K562 treated with DMSO at 1 percent for 48 hours (cell line): ENCODE results near the gene FOLR1. TPM values are rescaled to one million over a fixed set of nuclear protein-coding genes. Genes with fewer than 3 reads are reported as not detected.

Experiments
- total RNA-seq: library from RNA; unstranded; fragments of 300-600 nt; gene quantifications from 2 replicates; pipeline ENCODE4 v1.2.3, GENCODE V29; 2022; ENCODE audit warnings: low replicate concordance; ENCODE audit errors: extremely low read depth

FOLR1 gene
- total RNA-seq = not detected in 2 replicates

DNA sequence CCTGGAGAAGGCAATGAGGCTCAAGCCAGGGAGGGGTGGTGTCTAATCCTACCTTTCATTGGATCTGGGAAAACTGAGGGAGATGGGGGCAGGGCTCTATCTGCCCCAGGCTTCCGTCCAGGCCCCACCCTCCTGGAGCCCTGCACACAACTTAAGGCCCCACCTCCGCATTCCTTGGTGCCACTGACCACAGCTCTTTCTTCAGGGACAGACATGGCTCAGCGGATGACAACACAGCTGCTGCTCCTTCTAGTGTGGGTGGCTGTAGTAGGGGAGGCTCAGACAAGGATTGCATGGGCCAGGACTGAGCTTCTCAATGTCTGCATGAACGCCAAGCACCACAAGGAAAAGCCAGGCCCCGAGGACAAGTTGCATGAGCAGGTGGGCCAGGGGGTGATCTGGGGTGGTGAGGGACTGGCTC is at the start of gene FOLR1:
FOLR1 (plus strand) TSS at position 180 of the 421 bp plus-strand sequence; CDS start at position 214, 34 bp downstream.

DNA sequence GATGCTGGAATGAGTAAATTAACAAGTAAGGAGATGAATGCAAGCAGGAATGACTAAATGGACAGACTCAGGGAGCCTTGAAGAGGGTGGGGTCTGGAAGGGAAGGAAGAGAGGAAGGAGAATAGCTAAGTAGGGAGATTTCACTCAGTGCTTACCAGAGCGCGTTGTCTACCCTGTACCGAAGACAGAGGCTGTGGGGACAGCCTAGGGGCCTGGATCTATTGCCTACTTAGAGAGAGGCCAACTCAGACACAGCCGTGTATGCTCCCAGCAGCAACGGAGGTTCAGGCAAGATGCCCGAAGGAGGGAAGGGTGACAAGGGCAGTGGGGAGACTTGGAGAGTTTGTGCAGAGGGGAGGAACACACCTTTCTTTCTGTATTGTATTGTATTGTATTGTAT is 24.7 kb downstream of the FOLR1 start, which contains the start of gene FOLR2:
FOLR2 (plus strand) TSS at position 157 of the 400 bp plus-strand sequence. CDS start 1,791 bp downstream, outside the sequence.

DNA sequence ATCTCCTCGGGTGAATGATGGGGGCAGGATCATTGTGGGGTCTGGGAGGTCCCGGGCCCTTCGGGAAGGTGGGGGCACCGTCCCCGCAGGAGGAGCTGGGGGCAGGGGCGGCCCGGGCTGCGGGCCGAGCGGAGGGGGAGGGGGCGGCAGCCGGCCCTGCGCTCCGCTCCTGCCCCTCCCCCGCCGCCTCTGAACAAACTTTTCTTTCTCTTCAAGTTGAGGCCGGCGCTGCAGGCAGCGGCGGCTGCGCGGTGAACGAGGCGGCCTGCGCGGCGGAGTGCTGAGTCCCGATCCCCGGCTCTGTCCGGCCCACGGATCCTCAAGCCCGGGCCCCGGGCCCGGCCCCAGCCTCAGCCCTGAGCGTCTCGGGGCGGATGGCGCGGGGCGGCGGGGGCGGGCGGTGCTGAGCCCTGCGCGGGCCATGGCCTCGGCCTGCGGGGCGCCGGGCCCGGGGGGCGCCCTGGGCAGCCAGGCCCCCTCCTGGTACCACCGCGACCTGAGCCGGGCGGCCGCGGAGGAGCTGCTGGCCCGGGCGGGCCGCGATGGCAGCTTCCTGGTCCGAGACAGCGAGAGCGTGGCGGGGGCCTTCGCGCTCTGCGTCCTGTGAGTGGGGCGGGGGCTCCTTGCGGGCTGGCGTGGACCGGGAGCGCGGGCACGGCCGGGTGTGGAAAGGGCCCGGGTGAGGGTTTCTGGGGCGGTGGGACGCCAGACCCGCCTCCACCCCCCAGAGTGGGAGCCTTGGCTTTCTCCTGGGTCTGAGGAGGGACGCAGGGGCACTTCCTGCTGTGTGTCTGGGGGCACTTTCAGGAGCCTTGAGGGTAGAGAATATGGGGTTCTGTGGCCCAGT is 32.8 kb downstream of the FOLR1 start, which contains the start of gene INPPL1:
INPPL1 (plus strand) TSS at position 204 of the 847 bp plus-strand sequence; CDS start at position 422, 218 bp downstream.

DNA sequence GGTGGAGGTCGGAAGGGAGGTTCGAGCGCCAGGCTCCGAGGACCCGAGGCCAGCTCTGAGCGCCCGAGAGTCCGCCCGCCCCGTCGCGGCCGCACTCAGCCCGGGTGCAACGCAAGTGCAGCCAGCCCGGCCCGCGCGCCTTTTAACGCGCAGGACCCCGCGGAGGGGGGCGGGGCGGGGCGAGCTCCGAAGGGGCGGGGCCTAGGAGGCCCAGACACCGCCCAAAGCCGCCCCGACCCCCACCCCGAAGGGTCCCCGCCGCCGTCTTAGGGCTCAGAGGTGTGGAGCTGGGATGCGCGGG is 52.1 kb downstream of the FOLR1 start, which contains the start of gene PHOX2A:
PHOX2A (minus strand) TSS at position 117 of the 301 bp plus-strand sequence. CDS start 172 bp downstream, outside the sequence.

Other genes starting within 250 kb of the FOLR1 start
- not detected in 2 replicates for gene IL18BP, start 193.2 kb upstream of the FOLR1 start, total RNA-seq
- 172 TPM in 1 of 2 replicates, not detected in the other for gene NUMA1, start 111.6 kb upstream of the FOLR1 start, total RNA-seq
- not detected in 2 replicates for gene LRRC51, start 111.3 kb upstream of the FOLR1 start, total RNA-seq
- not detected in 2 replicates for gene LAMTOR1, start 88.8 kb upstream of the FOLR1 start, total RNA-seq
- gene TOMT, start 86.2 kb upstream of the FOLR1 start, total RNA-seq = not detected in 2 replicates
- gene ANAPC15, start 79.4 kb upstream of the FOLR1 start, total RNA-seq = not detected in 2 replicates
- gene FOLR3, start 56.4 kb upstream of the FOLR1 start, total RNA-seq = not detected in 2 replicates
- not detected in 2 replicates for gene FOLR2, start 24.7 kb downstream of the FOLR1 start, total RNA-seq
- gene INPPL1, start 32.6 kb downstream of the FOLR1 start, total RNA-seq = not detected in 2 replicates
- not detected in 2 replicates for gene PHOX2A, start 52.0 kb downstream of the FOLR1 start, total RNA-seq
- gene CLPB, start 242.4 kb downstream of the FOLR1 start, total RNA-seq = not detected in 2 replicates